Karpas-422 (cell line): ENCODE results near the gene TUBB2A. TPM values are rescaled to one million over a fixed set of nuclear protein-coding genes. Genes with fewer than 3 reads are reported as not detected.

Experiments used
- DNase-seq: peaks from one replicate; pipeline ENCODE4 v3.0.0-alpha.2; 2015
- H2AFZ ChIP-seq: fragments of 200-600 bp; sonication (generic); 2 replicates; pipeline ENCODE4 v1.6.1; 2014; ENCODE audit warnings: antibody characterized with exemption, low read length, mixed read lengths
- H3K27ac ChIP-seq: fragments of 200-600 bp; sonication (generic); 2 replicates; pipeline ENCODE4 v1.5.1; 2014; ENCODE audit warnings: mild to moderate bottlenecking, low read length, moderate library complexity
- H3K27me3 ChIP-seq: fragments of 200-600 bp; sonication (generic); 2 replicates; pipeline ENCODE4 v1.6.1; 2014; ENCODE audit warnings: low read length, mixed read lengths
- H3K36me3 ChIP-seq: fragments of 200-600 bp; sonication (generic); 2 replicates; pipeline ENCODE4 v1.6.1; 2014; ENCODE audit warnings: low read length, mixed read lengths; ENCODE audit not compliant: insufficient read depth
- H3K4me1 ChIP-seq: fragments of 200-600 bp; sonication (generic); 2 replicates; pipeline ENCODE4 v1.6.1; 2014; ENCODE audit warnings: mild to moderate bottlenecking, low read length, mixed read lengths
- H3K4me2 ChIP-seq: fragments of 200-600 bp; sonication (generic); 2 replicates; pipeline ENCODE4 v1.6.1; 2014; ENCODE audit warnings: low read length, low read depth, mild to moderate bottlenecking; ENCODE audit not compliant: poor library complexity, severe bottlenecking
- H3K4me3 ChIP-seq: fragments of 200-600 bp; sonication (generic); 2 replicates; pipeline ENCODE4 v1.5.1; 2014; ENCODE audit warnings: mild to moderate bottlenecking, antibody characterized with exemption, low read length, mixed read lengths
- H3K79me2 ChIP-seq: fragments of 200-600 bp; sonication (generic); 2 replicates; pipeline ENCODE4 v1.6.1; 2014; ENCODE audit warnings: mild to moderate bottlenecking, low read length, mixed read lengths
- H3K9ac ChIP-seq: fragments of 200-600 bp; sonication (generic); 2 replicates; pipeline ENCODE4 v1.6.0; 2014; ENCODE audit warnings: low read length
- H3K9me2 ChIP-seq: fragments of 200-600 bp; sonication (generic), shearing (Covaris generic); replicated peaks from 2 replicates; pipeline ENCODE4 v1.6.0; 2014; ENCODE audit warnings: mild to moderate bottlenecking, low read length, moderate library complexity; ENCODE audit not compliant: insufficient read depth
- H3K9me3 ChIP-seq: fragments of 300-700, 200-600 bp; sonication (generic); 2 replicates; pipeline ENCODE4 v1.6.1; 2014; ENCODE audit warnings: low read length, mixed read lengths
- H4K20me1 ChIP-seq: fragments of 200-600 bp; sonication (generic); 2 replicates; pipeline ENCODE4 v1.6.1; 2014; ENCODE audit warnings: mild to moderate bottlenecking, antibody characterized with exemption, low read length, low read depth; ENCODE audit not compliant: insufficient read depth
- total RNA-seq: library from RNA; depleted of rRNA; stranded (reverse); fragments of >200 nt; shearing (Covaris generic); gene quantifications from 2 replicates; pipeline ENCODE4 v1.2.3, GENCODE V29; 2014; ENCODE audit warnings: low replicate concordance

TUBB2A gene
- total RNA-seq, 1 experiment from 2014 or later: not detected

- no peaks in the 10 kb centered on the region for H3K9me3 ChIP-seq
- no peak overlapping the region for H3K4me2 ChIP-seq
- no peaks in the 10 kb centered on the region for H4K20me1 ChIP-seq
These were observed 25.6 kb downstream of the TUBB2A start for GRCh38 chr6:3131695-3132094.

DNA sequence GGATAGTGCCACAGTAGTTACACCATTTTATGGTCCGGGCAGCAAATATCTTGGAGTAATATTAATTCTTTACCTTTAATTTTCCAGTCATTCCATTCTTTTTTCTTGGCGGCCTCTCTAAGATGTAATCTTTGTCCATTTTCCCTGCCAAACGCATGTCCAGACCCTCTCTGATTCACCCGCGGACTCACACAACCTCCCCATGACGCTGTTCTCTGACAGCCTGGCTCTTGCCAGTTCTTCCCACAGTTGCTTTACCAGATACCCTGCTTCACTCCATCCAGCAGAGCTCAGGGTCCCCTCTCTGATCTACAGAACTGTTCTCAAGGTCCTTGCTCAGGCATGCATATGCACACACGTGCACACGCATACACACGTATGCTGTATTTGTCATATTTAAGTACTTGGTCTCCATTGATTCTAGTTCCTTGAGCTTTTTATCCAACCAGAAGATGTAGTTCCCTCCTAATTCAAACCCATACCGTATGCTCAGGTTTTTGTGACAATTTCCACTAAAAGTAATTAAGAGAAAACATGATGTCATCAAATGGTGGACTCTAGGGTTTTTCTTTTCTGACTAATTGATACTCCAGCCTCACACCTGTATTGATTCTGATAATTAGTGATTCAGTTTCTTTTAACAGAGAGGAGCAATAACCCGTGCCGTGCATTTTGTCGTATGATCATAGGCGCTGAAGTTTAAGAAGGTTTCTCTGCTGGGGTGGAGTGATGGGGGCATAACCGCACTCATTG lies 28.8 kb downstream of the TUBB2A start:
- Histone ChIP-seq H3K79me2 (no peaks in the 10 kb centered on the region), H2AFZ (no peak overlapping the region), H3K9me2 (no peaks in the 10 kb centered on the region), H3K36me3 (no peaks in the 10 kb centered on the region), H3K4me3 (no peak overlapping the region), H3K4me1 (peaks cover 32% of the 10 kb centered on the region), H4K20me1 (no peaks in the 10 kb centered on the region), H3K27me3 (no peaks in the 10 kb centered on the region), H3K9me3 (no peaks in the 10 kb centered on the region), H3K9ac (no peak overlapping the region), H3K27ac (no peak overlapping the region), H3K4me2 (no peak overlapping the region)
- no peak for DNase-seq

More at GRCh38 chr6:3131695-3132094, 25.6 kb downstream of the TUBB2A start:
- H3K27me3 ChIP-seq: no peaks in the 10 kb centered on the region
- H3K4me3 ChIP-seq: no peak overlapping the region
- peaks cover 3% of the 10 kb centered on the region for H3K4me1 ChIP-seq
- no peak overlapping the region for H2AFZ ChIP-seq
- H3K9ac ChIP-seq: no peak overlapping the region
- H3K27ac ChIP-seq: no peak overlapping the region
- no peaks in the 10 kb centered on the region for H3K9me2 ChIP-seq
- DNase-seq: no peak
- H3K79me2 ChIP-seq: no peaks in the 10 kb centered on the region
- no peaks in the 10 kb centered on the region for H3K36me3 ChIP-seq

- peaks cover 34% of the 10 kb centered on the region for H3K4me1 ChIP-seq
- H4K20me1 ChIP-seq: no peaks in the 10 kb centered on the region
- H3K27ac ChIP-seq: peak overlapping the region; percentile 7; the same call in 1 of the 2 replicates
- H3K79me2 ChIP-seq: no peaks in the 10 kb centered on the region
- peak overlapping the region; percentile 26 for H3K4me2 ChIP-seq
- H3K9ac ChIP-seq: peak overlapping the region; percentile 6
- no peak overlapping the region for H2AFZ ChIP-seq
- no peak overlapping the region for H3K4me3 ChIP-seq
- H3K36me3 ChIP-seq: no peaks in the 10 kb centered on the region
- no peak for DNase-seq
- H3K9me2 ChIP-seq: no peaks in the 10 kb centered on the region
- no peaks in the 10 kb centered on the region for H3K9me3 ChIP-seq
- H3K27me3 ChIP-seq: no peaks in the 10 kb centered on the region
These were observed 31.5 kb downstream of the TUBB2A start for GRCh38 chr6:3125815-3126214.

DNA sequence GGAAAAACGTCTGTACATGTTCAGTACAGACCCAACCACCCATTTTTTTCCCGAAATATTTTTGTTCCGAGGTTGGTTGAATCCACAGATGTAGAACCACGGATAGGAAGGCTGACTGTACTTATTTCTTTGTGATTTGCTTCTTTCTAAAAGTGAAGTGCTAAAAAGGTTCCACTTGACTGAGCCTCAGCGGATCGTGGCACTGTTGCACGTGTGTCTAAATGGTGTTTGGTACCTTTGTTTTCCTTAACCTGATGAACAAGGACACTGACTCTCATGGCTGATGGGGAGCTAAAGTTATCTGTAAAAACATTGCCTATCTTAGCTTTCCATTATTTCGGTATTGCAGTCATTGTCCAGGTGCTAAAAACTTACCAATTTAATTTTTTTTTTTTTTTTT lies 32.7 kb downstream of the TUBB2A start:
- H3K27ac ChIP-seq: peak overlapping the region; percentile 37
- H2AFZ ChIP-seq: no peak overlapping the region
- no peaks in the 10 kb centered on the region for H3K36me3 ChIP-seq
- H3K9me2 ChIP-seq: no peaks in the 10 kb centered on the region
- H4K20me1 ChIP-seq: no peaks in the 10 kb centered on the region
- H3K4me3 ChIP-seq: peak overlapping the region; percentile 17
- no peak overlapping the region for H3K9ac ChIP-seq
- H3K4me1 ChIP-seq: peaks cover 36% of the 10 kb centered on the region
- peak; percentile 73 for DNase-seq
- H3K4me2 ChIP-seq: peak overlapping the region; percentile 52
- H3K27me3 ChIP-seq: no peaks in the 10 kb centered on the region
- H3K79me2 ChIP-seq: no peaks in the 10 kb centered on the region
- H3K9me3 ChIP-seq: no peaks in the 10 kb centered on the region

GRCh38 chr6:3122823-3123182 lies 34.5 kb downstream of the TUBB2A start:
- Histone ChIP-seq H3K79me2 (no peaks in the 10 kb centered on the region), H3K9ac (no peak overlapping the region), H2AFZ (no peak overlapping the region), H3K27ac (no peak overlapping the region), H3K36me3 (no peaks in the 10 kb centered on the region), H3K4me3 (no peak overlapping the region), H3K9me2 (no peaks in the 10 kb centered on the region), H3K9me3 (no peaks in the 10 kb centered on the region), H4K20me1 (no peaks in the 10 kb centered on the region), H3K27me3 (no peaks in the 10 kb centered on the region), H3K4me1 (peaks cover 44% of the 10 kb centered on the region), H3K4me2 (no peak overlapping the region)
- no peak for DNase-seq

GRCh38 chr6:3120765-3121089 lies 36.6 kb downstream of the TUBB2A start:
- H3K27ac ChIP-seq: no peak overlapping the region
- no peak for DNase-seq
- H3K27me3 ChIP-seq: no peaks in the 10 kb centered on the region
- no peaks in the 10 kb centered on the region for H3K9me2 ChIP-seq
- H3K4me3 ChIP-seq: no peak overlapping the region
- H3K79me2 ChIP-seq: no peaks in the 10 kb centered on the region
- H4K20me1 ChIP-seq: no peaks in the 10 kb centered on the region
- peaks cover 46% of the 10 kb centered on the region for H3K4me1 ChIP-seq
- H3K9me3 ChIP-seq: no peaks in the 10 kb centered on the region
- no peaks in the 10 kb centered on the region for H3K36me3 ChIP-seq
- no peak overlapping the region for H3K9ac ChIP-seq
- no peak overlapping the region for H2AFZ ChIP-seq
- H3K4me2 ChIP-seq: no peak overlapping the region

GRCh38 chr6:3119040-3119723 lies 38.2 kb downstream of the TUBB2A start:
- DNase-seq: peak; percentile 59
- peak overlapping the region; percentile 85 for H3K4me2 ChIP-seq
- no peak overlapping the region for H3K27ac ChIP-seq

GRCh38 chr6:3118353-3119039 lies 38.8 kb downstream of the TUBB2A start, which contains the start of gene BPHL:
Gene BPHL (plus strand): TSS chr6:3118711. CDS start chr6:3118741, 30 bp downstream.
- H3K27ac ChIP-seq: peak within 1 kb of the TSS; percentile 6; the same call in 1 of the 2 replicates
- DNase-seq: peak; percentile 97
- H3K27me3 ChIP-seq: no peaks in the 10 kb centered on the region
- no peaks in the 10 kb centered on the region for H3K79me2 ChIP-seq
- H3K4me1 ChIP-seq: peaks cover 23% of the 10 kb centered on the region
- H3K4me2 ChIP-seq: peak within 1 kb of the TSS; percentile 85
- no peaks in the 10 kb centered on the region for H3K36me3 ChIP-seq
- H3K9me2 ChIP-seq: no peaks in the 10 kb centered on the region
- peak within 1 kb of the TSS; percentile 76 for H2AFZ ChIP-seq
- peak within 1 kb of the TSS; percentile 82 for H3K4me3 ChIP-seq
- no peaks in the 10 kb centered on the region for H4K20me1 ChIP-seq
- no peaks in the 10 kb centered on the region for H3K9me3 ChIP-seq
- peak within 1 kb of the TSS; percentile 82 for H3K9ac ChIP-seq

More at GRCh38 chr6:3119040-3119723, 38.2 kb downstream of the TUBB2A start:
- no peaks in the 10 kb centered on the region for H3K79me2 ChIP-seq
- peaks cover 30% of the 10 kb centered on the region for H3K4me1 ChIP-seq
- H2AFZ ChIP-seq: peak overlapping the region; percentile 76; the same call in 1 of the 2 replicates
- no peaks in the 10 kb centered on the region for H3K9me2 ChIP-seq
- H4K20me1 ChIP-seq: no peaks in the 10 kb centered on the region
- peak overlapping the region; percentile 82 for H3K4me3 ChIP-seq
- H3K36me3 ChIP-seq: no peaks in the 10 kb centered on the region
- H3K9me3 ChIP-seq: no peaks in the 10 kb centered on the region
- H3K27me3 ChIP-seq: no peaks in the 10 kb centered on the region
- H3K9ac ChIP-seq: peak overlapping the region; percentile 82
